UCSD-AML1 (cell line): Measurements from ENCODE around the gene TRIM7.
"Not testable (repeated sequence)": the region's sequence is repeated elsewhere in the genome, so short reads cannot be mapped to it uniquely, and the experiment has no call there.

Experiments used
- DNase-seq: peaks from one replicate; lab custom pipeline; 2025; ENCODE audit not compliant: unreplicated experiment; lab: John Stamatoyannopoulos, UW

TRIM7 gene

DNA sequence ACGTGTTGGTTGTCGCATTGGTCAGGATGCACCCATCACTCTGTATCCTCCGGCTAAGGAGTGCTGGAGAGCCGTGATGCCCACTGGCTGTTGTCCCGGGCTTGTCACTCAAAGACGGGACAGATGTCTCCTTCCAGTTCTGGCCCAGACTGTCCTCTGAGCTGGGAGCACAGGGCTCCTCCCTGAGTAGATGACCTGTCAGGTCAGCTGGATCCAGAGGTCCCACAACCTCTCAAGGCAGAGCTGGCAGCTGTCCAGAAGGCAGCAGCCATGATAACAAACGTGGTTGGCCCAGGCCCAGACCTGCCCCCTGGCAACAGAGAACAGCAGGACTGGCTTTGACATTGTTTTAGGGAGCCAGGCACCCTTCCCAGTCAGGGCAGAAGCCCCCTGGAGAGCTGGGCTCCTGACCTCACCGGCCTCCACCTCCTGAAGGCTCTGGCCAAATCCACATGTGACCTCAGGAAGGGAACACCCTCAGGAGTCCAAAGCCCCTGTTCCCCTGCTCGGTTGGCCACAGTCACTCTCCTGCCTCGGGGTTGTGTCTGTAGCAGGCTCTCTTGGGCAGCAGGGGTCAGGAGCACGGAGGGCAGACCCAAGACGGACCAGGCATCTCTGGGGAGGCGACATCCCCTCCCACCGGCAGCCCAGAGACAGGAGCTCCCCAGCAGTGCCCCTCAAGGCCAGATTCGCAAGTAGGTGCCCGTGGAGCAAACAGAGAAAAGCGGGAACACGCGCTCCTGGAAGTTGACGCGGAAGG is 10.3 kb downstream of the TRIM7 start:
- no peak for DNase-seq

DNA sequence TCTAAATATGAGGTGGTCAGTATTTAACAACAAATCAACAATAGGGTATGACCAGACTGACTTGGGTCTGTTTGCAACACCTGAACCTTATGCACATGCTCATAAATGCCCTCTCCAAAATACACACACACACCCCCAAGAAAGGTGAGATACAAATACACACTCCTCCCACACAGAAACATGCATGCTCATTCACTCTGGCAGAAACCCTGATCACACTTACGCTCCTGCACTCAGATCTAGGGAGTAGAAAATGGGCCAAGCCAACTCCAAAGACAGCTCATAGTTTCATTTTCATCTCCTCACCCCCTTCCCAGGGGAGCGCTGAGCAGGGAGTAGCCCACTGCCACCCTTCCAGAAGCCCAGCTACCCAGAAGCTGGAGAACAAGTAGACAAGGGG is 11.3 kb downstream of the TRIM7 start:
- DNase-seq: no peak

DNA sequence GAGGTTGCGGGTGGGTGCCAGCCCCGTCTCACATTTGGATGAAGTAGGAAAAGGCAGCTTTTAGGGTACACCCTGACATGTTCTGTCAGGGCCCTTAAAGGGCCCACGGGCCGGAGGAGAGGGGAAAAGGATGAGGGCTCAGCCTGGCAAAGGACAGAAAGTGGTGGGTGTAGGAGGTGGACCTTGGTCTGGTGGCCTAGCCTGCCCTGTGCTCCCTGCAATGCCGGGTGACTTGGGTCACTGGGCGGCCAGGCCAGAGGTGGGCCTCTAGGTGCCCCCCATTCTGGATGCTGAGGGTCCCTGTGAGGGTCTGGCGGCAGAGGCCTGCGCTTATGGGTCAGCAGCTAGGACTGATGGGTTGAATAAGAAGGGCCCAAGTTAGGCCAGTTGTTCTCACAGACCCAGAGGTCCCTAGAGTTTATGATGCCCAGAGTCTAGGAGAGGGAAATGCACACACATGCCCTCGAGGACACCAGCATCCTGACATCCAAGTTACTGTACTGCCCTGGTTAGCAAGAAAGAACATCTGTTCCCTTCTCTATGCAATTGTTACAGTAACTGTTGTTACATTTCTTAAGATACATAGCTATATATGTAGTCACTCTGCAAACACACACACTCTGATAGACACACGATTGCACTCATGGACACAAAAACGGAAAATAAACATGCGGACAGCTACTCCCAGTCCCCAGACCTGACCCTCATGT is 12.5 kb downstream of the TRIM7 start:
- DNase-seq: no peak

DNA sequence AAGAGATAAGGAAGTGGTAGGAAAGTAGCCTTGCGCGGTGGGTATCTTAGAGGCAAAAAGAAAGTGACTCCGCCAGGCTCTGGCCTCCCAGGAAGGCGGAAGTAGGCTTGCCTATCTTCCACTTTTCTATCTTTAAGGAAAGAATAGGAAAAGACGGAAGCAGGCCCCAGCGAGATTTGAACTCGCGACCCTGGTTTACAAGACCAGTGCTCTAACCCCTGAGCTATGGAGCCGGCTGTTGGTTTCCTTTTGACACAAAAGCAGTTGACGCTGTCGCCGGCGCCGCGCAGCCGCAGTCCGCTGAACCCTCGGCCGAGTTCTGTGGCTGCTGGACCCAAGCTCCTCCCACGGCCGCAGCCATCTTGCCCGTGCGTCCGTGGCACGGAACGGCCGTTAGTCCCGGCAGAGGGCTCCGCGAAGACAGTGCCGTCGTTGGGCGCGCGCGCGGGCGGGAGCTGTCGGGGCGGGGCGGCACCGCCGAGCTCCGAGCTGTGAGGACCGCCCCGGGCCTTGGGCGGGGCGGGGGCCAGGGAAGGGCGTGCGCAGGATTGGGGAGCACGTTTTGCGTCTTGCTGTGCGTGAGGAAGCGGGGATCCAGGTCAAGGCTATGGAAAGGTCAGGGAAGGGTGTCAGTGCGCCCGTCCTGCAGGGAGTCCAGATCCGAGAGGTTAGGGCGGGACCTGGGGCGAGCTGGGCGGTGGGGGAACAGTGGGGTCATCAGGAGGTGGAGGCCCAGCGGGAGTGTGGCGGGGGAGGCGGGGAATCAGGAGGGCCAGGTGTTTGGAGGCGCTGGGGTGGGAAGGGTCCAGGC is 13.3 kb downstream of the TRIM7 start:
- no peak for DNase-seq

DNA sequence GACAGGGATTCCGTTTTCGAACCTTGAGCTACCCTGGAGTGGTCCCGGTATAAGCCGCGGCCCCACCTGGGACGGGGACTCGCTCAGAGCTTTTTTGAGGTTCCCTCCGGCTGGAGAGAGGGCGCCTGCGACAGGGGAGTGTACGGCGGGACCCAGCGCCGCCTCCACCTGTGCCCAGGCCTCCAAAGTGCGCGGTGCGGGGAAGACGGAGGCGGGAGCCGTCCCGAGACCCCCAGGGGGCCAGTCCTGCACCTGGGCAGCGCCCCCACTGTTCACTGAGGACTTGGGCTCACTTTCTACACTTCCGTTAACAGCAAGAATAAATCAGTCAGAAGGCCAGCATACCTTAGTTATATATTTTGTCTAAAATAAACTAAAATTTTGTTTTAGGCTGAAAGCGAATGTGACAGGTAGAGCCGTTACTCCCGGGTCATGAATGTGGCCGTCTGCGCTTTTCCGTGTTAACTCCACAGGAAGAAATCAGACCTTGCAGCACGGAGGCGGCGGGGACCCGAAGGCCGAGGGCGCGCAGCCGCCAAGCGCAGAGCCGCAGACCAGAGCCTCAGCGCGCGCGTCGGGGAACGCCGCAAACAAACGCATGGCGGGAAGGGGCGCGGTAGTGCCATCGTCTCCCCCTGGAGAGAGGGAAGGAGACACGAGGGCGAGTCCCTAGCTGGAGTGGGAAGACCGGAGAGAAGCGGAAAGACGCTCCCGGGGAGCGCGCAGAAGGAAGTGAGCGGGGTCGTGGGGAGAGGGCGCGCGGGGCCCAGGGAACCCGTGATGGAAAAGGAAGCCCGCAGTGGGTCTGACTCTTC is 14.1 kb downstream of the TRIM7 start:
- DNase-seq: no peak

DNA sequence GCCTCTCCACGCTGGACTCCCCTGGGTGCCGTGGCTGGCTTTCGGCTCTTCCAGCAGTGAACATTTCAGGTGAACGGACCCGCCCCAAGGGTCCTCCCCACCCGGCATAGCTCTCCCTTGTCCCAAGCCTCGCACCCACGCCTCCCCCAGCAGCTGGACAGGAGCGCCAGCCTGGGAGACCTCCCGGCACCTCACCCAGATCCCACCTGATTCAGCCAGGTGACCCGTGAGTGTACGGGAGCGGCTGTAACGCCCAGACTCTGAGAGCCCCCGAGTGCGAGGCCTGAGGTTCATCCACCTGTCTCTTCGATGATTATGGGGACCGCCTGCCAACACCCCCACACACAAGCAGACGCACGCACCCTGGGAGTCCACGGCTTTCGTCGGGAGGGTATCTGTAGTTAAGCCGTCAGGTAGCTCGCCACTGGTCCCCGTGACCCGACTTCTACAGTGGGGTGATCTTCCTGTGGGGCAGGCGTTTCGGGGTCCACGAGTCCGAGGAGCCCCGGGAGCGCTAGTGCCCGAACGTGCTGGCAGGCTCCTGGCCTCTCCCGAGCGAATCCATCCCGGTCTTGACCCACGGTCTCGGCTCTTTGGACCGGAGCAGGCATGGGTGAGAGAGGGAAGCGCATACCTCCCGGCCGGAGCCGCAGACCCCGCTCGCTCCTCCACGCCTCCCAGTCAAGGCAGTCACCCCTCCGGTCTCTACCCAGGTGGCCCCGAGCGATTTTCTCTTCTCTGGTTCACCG is 14.9 kb downstream of the TRIM7 start:
- DNase-seq: no peak

DNA sequence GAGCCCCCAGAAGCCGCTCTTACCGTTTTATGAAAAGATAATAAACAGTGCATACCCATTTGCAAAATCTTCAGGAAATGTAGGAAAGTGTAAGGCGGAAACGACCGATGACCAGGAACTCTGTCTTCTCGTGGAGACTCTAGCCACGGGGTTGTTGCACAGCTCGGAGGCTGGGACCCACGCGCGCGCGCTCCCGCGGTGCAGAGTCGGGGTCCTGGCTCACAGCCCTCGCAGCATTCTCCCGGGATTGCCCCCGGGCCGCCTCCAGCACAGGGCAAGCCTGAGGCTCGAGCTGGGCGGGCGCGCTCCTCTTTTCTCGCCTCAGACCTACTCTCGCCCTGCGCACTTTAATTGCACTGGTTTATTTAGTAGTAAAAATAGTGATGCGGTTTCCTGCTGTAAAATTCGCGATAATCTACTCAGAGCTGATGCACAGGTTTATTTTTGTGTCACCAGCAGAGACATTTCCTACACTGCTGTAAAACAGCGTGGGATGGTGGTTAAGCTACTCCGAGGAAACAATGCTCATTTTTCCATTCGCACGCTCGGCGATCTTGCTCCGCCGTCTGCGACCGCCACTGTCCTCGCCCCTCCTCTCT is 15.5 kb downstream of the TRIM7 start:
- DNase-seq: no peak

DNA sequence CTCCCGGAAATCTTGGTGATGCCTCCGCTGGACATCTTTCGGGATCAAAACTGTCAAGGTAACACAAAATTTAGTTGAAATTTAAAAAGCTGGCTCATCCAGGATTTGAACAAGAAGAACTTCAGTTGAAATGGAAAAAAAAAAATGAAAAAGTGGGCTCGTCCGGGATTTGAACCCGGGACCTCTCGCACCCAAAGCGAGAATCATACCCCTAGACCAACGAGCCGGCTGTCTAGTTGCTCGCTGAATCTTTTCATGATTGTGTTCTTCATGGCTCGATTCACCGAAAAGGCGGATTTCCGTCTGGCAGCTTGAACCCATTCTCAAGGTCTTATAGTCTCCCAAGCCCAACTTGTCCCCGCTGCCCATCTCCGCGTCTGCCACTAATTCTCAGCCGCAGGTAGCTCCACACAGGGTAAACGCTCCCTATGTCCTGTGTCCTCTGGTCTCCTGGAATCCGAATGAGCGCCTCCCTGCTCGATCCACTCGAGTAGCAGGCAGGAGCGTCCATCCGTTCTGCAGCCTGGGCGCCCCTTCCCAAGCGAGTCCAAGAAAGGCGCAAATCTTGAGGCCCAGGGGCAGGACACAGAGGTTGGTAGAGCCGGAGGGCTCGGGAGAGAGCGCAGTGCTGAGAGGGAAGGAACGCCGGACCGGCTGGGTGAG is 16.2 kb downstream of the TRIM7 start:
- no peak for DNase-seq

DNA sequence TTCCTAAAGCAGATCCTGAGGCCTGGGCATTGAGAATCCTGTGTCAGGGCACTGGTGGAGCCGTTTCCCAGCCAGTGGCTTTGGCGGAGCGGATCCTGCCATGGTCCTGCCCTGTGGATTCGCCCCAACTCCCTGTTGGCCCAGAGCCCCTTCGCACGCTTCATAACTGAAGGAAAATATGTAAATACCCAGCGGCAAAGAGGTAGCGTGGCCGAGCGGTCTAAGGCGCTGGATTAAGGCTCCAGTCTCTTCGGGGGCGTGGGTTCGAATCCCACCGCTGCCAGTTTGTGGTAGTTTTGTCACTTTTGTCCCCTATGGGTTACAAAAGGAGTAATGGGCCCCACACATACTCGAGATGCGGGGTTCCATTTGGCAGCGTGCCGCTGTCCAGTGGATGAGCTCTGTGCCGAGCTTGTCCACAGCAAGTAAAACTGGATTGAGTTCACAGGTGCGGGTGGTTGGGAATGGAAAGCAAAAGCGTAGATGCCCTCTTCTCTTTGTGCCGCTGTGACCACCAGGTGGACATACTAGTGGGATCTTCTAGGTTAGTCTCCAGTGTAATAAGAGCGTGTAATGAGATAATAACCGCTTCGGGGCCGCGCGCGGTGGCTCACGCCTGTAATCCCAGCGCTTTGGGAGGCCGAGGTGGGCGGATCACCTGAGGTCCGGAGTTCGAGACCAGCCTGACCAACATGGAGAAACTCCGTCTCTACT is 17.3 kb downstream of the TRIM7 start:
- no peak for DNase-seq

DNA sequence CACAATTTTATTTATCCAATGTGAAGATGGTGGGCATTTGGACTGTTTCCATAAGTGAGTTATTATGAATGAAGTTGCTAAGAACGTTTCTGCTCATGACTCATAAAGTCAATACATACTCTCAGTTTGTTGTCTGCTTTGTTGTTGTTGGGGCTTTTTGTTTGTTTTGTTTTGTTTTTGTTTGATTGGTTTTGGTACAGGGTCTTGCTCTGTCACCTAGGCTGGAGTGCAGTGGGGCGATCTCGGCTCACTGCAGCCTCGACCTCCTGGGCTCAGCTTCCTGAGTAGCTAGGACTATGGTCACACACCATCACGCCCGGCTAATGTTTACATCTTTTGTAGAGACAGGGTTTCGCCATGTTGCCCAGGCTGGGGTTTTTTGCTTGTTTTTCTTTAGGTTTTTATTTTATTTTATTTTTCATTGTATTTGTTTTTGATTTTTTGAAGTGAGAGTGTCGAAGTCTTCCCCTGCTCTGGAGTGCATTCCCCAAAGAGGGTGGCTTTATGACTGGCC is 18.0 kb downstream of the TRIM7 start:
- no peak for DNase-seq

DNA sequence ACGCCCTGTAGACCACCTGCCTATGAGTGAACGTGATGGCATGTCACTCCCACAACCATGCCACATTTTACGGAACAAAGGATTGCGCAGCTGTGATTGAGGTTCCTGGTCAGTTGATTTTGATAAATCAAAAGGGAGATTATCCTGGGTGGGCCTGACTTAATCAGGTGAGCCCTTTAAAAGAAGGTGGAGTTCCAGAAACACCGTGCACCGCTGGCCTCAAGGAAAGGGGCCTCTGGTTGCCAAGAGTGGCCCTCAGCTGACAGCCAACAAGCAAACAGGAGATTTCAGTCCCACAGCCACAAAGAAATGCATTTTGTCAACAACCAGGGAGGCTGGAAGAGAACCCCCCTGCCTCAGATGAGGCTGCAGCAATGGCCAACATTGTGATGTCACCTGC is 19.0 kb downstream of the TRIM7 start:
- no peak for DNase-seq

DNA sequence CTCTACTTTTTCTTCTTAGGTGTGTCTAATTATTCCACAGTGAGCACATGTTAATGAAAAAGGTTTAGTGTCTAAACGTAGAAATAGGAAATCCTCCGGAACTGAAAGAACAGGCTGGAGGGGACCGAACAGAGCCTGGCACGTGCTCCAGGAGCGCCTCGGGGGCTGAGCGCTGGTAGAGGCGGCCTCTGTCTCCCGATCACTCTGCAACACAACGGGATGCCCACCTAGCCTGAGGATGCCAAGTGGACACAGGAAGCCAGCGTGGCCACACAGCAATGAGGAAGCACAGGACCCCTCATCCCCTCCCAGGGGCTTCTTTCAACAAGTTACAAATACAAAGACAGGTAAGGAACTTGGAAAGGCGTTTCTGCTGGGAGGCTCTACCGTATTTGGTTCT is 19.4 kb downstream of the TRIM7 start:
- DNase-seq: no peak

DNA sequence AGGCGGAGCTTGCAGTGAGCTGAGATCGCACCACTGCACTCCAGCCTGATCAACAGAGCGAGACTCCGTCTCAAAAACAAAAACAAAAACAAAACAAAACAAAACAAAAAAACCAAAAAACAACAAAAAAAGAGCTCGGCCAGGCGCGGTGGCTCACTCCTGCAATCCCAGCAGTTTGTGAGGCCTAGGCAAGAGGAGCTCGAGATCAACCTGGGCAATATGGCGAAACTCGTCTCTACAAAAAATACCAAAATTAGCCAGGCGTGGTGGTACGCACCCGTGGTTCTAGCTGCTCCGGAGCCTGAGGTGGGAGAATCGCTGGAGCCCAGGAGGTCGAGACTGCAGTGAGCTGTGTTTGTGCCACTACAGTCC is 20.2 kb downstream of the TRIM7 start:
- DNase-seq: no peak

DNA sequence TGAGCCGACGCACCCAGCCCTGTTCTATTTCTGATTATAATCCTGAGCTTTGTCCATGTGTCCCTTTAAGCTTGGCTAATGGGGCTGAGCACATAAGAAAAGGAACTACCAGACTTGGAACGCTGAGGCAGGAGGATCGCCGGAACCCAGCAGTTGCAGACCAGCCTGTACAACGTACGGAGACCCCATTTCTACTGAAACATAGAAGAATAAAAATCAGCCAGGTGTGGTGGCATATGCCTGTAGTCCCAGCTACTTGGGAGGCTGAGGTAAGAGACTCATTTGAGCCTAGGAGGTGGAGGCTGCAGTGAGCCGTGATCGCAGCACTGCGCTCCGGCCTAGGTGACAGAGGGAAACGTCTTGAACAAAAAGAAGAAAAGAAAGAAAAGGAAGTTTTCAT is 22.3 kb downstream of the TRIM7 start:
- no peak for DNase-seq

DNA sequence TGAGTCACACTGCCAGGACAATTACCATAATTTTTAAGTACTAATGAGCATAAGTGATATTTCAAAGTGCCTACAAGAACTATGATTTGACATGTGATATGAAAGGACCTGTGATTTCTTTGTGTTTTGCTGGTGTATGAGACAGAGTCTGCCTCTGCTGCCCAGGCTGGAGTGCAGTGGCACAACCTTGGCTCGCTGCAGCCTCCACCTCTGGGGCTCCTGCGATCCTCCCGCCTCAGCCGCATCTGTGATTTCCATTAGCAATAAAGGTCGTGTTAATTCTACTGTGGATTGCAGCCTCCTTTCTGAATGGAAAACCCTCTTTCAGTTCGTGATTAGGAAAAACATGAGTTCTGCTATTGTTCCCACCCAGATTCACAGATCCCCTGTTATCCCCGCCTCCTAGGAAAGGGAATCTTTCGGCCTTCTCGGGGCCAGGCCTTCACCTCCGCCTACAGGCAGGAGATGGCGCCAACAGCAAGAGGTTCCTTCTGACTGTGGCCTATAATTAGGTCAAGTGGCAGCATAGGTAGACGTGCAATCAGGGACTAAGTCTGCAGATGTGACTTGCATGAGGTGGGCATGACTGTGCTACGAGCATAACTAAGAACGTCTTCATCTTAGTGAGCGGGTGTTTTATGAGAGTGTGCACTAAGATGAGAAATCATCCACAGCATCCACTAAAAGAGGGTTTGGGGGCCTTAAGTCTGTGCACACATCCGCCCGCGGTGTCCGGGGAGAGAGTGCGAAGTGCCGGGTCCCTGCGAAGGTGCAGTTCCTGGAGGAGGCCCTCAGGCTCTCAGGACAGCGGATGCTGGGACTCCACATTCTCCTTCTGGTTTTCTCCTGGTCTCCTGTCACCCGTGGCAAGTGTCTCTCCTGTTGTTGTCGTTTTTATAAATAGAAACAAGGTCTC is 23.1 kb downstream of the TRIM7 start:
- DNase-seq: no peak

DNA sequence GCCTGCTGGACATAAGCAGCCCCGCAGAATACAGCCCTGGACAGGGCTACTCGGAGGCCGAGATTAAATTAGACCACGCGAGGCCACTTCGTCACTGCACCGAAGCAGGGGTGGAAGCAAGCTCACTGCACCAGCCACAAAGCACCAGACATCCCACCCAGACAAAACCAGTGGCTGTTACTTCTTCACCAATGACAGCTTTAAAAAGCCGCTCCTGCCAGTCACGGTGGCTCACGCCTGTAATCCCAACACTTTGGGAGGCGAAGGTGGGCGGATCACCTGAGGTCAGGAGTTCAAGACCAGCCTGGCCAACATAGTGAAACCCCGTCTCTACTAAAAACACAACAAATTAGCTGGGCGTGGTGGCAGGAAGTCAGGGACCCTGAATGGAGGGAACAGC is 27.4 kb downstream of the TRIM7 start:
- DNase-seq: not testable (repeated sequence)

DNA sequence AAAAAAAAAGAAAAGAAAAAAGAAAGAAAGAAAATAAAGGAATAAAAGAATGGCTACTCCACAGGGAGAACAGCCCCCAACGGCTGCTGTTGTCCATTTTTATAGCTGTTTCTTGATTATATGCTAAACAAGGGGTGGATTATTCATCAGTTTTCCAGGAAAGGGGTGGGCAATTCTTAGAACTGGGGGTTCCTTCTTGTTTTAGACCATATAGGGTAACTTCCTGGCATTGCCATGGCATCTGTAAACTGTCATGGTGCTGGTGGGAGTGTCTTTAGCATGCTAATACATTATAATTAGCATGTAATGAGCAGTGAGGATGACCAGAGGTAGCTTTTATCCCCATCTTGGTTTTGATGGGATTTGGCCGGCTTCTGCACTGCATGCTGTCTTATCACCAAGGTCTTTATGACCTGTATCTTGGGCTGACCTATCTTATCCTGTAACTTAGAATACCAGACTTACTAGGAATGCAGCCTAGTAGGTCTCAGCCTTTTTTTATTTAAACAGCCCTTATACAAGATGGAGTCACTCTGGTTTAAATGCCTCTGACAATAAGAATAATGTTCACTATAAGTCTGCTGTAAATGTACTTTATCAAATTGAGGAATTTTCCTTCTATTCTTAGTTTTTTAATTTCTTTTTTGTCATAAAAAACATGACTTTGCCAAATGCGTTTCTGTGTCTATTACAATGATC is 28.6 kb downstream of the TRIM7 start:
- DNase-seq: no peak
